HG03571 (cell line): ENCODE results near the gene NLRC5.

ENCODE experiments used
- ATAC-seq: cut with Tn5 transposase; IDR thresholded peaks from one replicate; pipeline ENCODE4 v1.9.1; 2021; ENCODE audit not compliant: unreplicated experiment

NLRC5 gene

GRCh38 chr16:57024894-57025680 is 35.7 kb downstream of the NLRC5 start:
- ATAC-seq = no peak

DNA sequence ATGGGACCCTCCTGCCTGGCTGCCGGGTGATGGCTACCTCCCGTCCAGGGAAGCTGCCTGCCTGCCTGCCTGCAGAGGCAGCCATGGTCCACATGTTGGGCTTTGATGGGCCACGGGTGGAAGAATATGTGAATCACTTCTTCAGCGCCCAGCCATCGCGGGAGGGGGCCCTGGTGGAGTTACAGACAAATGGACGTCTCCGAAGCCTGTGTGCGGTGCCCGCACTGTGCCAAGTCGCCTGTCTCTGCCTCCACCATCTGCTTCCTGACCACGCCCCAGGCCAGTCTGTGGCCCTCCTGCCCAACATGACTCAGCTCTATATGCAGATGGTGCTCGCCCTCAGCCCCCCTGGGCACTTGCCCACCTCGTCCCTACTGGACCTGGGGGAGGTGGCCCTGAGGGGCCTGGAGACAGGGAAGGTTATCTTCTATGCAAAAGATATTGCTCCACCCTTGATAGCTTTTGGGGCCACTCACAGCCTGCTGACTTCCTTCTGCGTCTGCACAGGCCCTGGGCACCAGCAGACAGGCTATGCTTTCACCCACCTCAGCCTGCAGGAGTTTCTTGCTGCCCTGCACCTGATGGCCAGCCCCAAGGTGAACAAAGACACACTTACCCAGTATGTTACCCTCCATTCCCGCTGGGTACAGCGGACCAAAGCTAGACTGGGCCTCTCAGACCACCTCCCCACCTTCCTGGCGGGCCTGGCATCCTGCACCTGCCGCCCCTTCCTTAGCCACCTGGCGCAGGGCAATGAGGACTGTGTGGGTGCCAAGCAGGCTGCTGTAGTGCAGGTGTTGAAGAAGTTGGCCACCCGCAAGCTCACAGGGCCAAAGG is 36.8 kb downstream of the NLRC5 start:
- no peak for ATAC-seq

DNA sequence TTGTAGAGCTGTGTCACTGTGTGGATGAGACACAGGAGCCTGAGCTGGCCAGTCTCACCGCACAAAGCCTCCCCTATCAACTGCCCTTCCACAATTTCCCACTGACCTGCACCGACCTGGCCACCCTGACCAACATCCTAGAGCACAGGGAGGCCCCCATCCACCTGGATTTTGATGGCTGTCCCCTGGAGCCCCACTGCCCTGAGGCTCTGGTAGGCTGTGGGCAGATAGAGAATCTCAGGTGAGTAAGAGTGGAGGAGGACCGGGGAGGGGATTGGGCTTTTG is 37.4 kb downstream of the NLRC5 start:
- ATAC-seq = no peak

- no peak for ATAC-seq
Measured at GRCh38 chr16:57027067-57027466, 37.7 kb downstream of the NLRC5 start.

GRCh38 chr16:57028086-57028485 is 38.7 kb downstream of the NLRC5 start:
- ATAC-seq = no peak

DNA sequence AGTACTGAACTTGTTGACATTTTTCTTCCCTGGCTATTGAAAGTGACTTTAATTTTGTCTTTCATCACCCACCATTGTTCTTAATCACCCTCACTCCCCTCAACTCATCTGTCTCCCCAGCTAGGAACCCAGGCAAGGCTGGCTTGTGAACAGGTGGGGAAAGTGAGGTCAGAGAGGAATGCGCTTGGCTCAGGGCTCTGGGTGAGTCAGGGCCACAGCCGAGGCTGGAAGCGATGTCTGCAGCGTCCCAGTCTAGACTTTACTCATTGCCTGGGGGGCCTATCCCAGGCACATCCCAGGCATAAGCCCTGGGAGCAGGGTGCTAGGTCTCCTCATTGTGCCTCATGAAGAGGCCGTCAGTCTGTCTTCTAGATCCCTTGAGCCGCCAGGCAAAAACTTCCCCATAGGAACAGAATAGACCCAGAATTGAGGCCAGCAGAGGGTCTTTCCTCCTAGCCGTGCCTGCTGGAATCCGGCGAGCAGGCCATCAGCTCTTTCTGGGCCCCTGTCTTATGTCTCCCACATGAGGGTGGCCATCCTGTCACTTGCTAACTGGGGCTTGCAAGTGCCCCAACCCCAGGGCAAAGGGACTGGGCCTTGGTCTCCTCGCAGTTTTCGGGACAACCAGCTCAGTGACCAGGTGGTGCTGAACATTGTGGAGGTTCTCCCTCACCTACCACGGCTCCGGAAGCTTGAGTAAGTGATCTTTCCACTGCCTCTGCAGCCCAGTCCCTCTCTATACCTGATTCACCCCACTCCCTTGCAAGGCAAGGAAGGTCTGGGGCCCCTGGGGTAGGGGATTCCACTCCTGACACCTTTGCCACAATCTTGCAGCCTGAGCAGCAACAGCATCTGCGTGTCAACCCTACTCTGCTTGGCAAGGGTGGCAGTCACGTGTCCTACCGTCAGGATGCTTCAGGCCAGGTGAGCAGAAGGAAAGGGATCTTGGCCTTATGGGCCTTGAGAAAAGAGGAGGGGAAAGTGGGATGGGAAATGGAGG is 40.1 kb downstream of the NLRC5 start:
- no peak for ATAC-seq

DNA sequence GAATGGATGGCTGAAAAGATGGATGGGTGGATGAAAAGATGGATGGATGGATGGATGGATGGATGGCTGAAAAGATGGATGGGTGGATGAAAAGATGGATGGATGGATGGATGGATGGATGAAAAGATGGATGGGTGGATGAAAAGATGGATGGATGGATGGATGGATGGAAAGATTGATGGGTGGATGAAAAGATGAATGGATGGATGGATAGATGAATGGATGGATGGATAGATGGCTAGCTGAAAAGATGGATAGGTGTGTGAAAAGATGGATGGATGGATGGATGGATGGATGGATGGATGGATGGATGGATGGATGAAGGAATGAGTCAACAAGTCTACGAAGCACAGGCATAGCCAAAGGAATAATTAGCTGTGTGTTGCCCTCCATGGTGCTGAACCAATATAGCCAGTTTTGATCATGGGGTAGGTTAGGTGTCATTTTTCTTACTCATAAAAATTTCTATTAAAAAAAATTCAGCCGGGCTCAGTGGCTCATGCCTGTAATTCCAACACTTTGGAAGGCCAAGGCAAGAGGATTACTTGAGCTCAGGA is 41.1 kb downstream of the NLRC5 start:
- no peak for ATAC-seq

- ATAC-seq = no peak
Measured at GRCh38 chr16:57031156-57031555, 41.8 kb downstream of the NLRC5 start.

DNA sequence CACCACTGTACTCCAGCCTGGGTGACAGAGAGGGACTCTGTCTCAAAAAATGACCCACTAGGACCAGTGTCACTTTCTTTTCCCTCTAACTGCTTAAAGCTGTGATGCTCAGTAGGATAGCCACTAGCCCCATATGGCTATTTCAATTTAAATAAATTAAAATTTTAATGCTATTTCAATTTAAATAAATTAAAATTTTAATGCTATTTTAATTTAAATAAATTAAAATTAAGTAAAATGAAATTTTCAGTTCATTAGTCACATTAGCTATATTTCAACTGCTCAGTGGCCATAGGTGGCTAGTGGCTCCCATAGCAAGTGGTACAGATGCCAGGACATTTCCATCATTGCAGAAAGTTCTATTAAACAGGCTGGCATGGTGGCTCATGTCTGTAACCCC is 43.0 kb downstream of the NLRC5 start:
- ATAC-seq = no peak

DNA sequence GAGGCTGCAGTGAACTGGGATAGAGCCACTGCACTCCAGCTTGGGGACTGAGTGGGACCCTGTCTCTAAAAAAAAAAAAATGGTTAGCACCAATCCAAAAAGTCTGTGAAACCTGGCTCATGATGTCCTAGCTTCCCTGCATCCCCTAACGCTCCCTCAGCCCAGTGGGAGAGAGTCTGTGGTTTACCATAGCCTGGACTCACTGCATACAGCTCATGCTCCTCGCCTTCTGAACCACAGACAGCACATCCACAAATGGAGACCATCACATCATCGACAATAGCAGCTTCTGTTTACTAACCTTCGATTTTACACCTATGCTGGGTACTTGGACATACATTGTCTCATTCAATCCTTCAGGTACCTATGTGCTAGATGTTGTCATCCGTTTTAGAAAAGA is 43.6 kb downstream of the NLRC5 start:
- ATAC-seq = no peak

DNA sequence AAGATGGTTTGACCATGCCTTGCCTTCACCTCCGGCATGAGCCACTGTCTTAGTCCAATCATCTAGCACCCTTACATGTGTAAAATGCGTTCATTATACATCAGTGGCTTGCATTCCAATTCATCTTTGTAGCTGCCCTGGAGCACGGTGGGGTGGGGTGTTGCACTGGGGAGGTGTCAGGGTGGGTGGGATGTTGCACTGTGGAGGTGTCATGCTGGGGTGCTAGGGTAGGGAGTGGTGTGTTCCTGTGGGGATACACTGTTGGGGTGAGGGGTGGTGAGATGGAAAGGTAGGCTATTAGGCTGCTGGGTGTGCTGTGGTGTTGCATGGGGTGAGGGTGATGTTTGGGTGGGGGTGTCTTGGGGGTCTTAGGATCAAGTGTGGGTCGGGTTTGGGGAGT is 47.0 kb downstream of the NLRC5 start:
- ATAC-seq = no peak

DNA sequence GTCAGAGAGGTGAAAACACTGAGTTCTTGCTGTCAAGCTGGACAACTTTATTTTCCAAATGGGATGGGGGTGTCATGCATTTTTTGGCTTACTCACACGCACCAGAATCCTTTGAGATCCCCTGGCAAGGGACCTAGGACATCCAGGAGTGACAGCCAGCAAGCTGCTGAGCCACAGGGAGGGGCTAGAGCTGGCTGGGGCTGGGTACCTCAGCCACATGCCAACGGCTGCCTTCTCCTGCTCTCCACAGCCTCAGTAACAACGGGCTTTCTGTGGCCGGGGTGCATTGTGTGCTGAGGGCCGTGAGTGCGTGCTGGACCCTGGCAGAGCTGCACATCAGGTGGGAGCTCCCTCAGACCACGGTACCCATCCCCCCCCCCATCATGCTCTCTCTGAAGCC is 47.6 kb downstream of the NLRC5 start:
- no peak for ATAC-seq

DNA sequence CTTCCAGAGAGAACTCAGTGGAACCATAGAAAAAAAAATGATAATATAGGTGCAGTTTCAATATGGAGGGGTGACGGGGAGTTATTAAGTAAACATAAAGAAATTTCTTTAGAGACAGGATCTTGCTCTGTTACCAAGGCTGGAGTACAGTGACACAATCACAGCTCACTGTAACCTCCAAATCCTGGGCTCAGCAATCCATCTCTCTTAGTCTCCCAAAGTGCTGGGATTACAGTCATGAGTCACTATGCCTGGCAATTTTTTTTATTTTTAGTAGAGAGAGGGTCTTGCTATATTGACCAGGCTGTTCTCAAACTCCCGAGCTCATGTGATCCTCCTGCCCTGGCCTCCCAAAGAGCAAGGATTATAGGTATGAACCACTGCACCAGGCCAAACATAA is 48.8 kb downstream of the NLRC5 start:
- ATAC-seq = no peak

DNA sequence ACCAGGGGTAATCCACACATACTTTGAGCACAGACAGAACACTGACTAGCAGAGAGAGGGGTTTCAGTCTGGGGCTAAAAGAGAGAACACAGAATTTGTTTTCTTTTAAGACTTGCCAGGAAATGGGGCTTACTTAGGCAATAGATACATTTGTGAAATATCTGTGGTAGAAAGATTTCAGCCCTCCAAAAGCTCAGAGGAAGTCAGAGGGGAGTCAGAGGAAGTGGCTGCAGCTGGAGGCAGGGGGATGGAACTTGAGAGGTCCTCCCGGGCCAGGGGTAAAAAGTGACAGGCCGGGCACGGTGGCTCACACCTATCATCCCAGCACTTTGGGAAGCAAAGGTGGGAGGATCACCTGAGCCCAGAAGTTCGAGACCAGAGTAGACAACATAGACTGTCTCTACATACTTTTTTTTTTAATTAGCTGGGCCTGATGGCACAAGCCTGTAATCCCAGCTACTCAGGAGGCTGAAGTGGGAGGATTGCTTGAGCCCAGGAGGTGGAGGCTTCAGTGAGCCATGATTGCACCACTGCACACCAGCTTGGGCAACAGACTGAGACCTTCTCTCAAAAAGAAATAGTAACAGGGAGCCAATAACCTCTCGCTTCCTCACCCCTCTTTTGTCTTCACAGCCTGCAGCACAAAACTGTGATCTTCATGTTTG is 49.9 kb downstream of the NLRC5 start:
- ATAC-seq = peak; percentile 27

DNA sequence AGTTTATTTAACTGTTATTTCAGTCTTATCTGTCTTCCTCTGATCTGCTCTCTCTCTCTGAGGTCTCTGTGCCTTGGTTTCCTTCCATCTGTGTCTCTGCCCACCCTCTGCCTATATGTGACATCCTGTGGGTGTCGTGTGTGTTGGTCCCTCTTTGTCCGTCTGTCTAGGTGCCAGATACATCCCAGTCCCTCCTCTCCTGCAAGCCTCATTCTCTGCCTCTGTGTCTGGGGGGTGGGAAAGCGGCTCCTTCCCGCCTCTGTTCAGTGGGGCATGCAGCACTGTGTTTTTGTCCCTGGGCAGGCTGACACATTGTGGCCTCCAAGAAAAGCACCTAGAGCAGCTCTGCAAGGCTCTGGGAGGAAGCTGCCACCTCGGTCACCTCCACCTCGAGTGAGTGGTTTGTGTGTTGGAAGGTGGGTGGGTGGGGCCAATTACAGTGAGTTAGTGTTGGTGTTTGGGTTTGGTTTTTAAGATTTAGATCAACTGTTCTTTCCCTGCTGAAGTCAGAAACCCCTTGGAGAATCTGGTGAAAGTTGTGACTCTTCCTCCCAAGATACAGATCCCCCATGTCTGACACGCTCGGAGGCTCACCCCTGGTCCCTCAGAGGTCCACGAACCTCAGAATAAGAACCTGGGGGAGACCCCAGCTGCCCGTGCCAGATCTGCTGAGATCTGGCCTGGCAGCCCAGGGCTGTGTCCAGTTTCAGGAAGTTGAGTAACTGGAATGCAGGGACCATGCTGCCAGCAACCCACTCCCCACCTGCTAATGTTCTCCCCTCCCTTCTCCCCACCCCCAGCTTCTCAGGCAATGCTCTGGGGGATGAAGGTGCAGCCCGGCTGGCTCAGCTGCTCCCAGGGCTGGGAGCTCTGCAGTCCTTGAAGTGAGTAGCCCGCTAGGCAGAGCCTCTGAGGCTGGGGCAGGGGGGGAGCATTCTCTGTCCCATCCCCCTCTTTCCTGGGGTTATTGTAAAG is 52.1 kb downstream of the NLRC5 start:
- ATAC-seq = peak; percentile 25

GRCh38 chr16:57042157-57043111 is 53.1 kb downstream of the NLRC5 start:
- ATAC-seq = peak; percentile 64

DNA sequence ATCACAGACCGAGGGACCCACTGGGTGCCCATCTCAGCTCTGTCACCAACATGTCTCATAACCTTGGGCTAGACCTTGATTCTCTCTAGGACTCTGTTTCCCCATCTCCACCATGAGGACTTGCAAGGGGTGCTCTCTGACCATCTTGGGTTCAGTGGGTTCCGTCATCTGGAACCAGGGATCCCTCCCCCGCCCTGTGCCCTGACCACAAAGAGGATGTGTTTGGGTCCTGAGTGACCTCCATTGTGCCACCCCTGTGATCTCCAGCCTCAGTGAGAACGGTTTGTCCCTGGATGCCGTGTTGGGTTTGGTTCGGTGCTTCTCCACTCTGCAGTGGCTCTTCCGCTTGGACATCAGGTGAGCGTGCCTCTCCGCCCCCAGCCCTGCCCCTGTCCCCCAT is 53.9 kb downstream of the NLRC5 start:
- no peak for ATAC-seq
